NCI-H146 treated with DMSO at 0.1 percent for 48 hours (cell line): Measurements from ENCODE around the gene TSEN54.

ENCODE experiments used
- DNase-seq: peaks from one replicate; lab custom pipeline; 2025; ENCODE audit not compliant: unreplicated experiment; lab: John Stamatoyannopoulos, UW

The TSEN54 gene

GRCh38 chr17:75488693-75489510 is 27.4 kb upstream of the TSEN54 start:
- no peak for DNase-seq

DNA sequence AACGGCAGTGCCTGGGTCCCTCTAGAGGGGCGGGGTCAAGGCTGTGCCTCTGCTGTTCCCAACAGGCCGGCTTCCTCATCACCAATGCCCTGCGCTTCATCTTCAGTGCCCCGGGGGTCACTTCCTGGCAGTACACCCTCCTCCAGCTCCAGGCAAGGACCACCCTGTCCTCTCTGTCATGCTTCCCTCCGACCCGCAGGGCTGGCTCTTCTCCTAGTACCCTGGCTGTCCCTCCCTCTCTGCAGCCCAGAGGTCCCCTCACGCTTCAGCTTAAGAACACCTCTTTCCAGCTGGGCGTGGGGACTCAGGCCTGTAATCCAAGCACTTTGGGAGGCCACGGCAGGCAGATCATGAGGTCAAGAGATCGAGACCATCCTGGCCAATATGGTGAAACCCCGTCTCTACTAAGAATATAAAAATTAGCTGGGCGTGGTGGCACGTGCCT is 26.8 kb upstream of the TSEN54 start:
- DNase-seq: no peak

GRCh38 chr17:75490173-75490743 is 26.1 kb upstream of the TSEN54 start:
- DNase-seq: no peak

DNA sequence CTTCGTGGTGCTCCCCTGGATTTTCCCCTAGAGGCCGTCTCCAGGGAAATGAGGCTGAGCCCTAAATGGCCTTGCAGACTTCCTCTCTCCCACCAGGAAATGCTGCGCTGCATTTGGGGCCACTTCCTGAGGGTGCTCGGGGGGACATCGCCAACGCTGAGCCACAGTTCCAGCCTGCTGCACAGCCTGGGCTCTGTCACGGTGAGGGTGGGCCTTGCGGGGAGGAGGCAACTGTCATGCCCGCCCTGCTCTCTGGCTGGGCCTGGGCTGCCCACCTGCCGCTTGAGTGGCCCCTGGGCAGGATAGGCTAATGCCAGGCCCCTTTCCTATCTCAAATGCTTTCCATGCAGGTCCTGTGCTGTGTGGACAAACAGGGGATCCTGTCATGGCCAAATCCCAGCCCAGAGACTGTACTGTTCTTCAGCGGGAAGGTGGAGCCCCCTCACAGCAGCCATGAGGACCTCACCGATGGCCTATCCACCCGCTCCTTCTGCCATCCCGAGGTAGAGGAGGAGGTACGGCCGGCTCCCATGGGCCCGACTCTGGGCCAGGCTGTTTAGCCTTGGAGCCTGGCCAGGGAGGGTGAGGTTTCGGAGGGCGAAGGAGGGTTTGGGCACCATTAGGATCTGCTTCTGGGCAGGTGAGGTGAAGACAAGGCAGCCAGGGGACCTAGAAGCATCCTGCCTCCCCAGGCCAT is 25.2 kb upstream of the TSEN54 start:
- DNase-seq: no peak

- DNase-seq: no peak
These were observed 24.6 kb upstream of the TSEN54 start for GRCh38 chr17:75491680-75492079.

- no peak for DNase-seq
These were observed 23.7 kb upstream of the TSEN54 start for GRCh38 chr17:75492555-75493168.

DNA sequence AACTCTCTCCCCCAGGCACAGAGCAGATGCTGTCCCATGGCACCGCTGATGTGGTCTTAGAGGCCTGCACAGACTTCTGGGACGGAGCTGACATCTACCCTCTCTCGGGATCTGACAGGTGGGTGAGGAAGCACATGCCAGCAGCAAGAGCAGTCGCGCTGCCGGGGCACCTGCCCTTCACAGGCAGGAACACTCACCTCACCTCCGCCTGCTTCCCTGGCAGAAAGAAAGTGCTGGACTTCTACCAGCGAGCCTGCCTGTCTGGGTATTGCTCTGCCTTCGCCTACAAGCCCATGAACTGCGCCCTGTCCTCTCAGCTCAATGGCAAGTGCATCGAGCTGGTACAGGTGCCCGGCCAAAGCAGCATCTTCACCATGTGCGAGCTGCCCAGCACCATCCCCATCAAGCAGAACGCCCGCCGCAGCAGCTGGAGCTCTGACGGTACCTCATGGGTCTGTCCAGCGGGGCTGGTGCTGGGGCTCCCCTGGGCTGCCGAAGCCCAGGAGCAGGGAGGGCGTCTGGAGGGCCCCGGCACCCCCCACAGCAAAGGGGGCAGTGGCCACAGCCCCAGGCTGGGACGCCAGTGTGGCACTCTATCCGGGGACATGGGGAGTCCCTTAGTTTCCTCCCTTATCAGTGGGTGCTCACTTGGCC is 22.7 kb upstream of the TSEN54 start:
- DNase-seq: no peak

DNA sequence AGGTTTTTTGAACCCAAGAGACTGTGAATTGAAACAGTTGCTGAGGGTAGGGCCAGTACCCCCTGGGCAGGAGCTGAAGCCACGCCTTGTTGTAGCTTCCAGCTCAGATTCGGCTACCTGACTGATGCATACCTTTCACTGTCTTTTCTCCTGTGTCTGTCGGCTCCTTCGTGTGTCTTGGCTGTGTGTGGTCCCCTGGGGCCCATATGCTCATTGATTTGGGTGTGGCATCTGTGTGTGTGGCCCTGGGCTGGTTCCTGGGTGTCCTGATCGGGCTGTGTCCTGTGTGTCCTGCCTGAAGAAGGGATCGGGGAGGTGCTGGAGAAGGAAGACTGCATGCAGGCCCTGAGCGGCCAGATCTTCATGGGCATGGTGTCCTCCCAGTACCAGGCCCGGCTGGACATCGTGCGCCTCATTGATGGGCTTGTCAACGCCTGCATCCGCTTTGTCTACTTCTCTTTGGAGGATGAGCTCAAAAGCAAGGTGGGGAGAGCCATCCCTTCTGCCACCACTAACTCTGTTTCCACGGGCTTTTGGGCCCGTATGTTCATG is 21.9 kb upstream of the TSEN54 start:
- no peak for DNase-seq

DNA sequence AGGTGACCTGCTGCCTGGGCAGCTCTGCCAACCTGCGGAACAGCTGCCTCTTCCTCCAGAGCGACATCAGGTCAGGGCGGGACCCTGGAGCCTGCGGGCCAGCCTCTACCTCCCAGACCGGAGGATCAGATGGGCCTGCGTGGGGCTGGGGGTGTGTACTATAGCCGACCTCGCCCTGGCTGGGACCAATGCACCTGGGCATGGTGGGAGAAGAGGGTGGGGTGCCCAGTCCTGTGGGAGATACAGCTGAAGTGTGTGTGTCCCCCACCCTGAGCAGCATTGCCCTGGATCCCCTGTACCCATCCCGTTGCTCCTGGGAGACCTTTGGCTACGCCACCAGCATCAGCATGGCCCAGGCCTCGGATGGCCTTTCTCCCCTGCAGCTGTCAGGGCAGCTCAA is 20.3 kb upstream of the TSEN54 start:
- DNase-seq: no peak

DNA sequence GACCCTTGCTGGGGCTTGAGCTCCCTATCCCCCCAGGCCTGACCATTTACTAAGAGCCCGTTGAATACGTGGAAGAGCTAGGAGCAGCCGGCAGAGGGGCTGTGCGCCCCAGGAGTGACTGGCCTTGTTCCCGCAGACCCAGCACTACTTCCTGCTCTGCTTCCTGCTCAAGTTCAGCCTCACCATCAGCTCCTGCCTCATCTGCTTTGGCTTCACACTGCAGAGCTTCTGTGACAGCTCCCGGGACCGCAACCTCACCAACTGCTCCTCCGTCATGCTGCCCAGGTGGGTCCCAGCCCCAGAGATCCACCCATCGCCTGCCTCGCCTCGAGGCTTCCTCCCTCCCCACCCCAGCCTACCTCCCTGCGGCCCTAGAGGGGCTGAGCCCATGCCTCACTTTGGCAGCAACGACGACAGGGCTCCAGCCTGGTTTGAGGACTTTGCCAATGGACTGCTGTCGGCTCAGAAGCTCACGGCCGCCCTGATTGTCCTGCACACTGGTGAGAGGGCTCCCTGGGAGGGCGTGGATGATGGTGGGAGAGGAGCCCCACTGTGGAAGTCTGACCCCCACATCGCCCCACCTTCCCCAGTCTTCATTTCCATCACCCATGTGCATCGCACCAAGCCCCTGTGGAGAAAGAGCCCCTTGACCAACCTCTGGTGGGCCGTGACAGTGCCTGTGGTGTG is 18.1 kb upstream of the TSEN54 start:
- no peak for DNase-seq

GRCh38 chr17:75498726-75499213 is 17.6 kb upstream of the TSEN54 start:
- no peak for DNase-seq

DNA sequence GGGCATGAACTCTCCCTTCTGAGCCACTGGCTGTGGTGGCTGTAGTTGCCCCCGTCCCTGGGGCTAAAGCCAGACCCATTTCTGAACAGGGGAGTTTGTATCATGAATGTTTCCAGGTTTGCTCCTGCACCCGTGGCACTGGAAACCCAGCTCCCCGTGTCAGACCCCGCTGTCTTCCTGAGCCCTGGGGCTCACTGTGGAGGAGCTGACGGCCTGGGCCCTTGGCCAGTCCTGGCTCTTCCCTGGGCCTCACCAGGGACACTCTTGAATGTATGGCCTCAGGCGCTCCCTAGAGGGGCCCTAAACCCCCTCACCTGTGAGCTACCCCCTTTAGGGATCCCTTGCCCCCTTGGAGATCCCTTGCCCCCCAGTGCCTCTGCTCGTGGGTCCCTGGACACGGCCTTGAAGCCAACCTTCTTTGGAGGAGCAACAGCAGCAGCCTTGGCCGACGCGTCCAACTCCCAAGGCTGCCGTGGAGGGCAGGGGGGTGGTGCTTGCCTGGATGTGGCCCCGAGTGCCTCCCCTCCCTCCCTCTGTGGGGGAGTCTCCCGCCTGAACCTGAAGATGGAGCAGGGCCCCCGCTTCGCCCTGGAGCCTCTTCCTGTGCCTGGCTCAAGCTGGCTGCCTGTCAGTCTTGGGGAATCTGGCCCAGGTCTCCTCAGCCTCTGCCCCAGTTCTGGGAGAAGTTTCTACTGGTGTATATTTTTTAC is 16.9 kb upstream of the TSEN54 start:
- no peak for DNase-seq

GRCh38 chr17:75500419-75501216 is 15.7 kb upstream of the TSEN54 start:
- DNase-seq: no peak

DNA sequence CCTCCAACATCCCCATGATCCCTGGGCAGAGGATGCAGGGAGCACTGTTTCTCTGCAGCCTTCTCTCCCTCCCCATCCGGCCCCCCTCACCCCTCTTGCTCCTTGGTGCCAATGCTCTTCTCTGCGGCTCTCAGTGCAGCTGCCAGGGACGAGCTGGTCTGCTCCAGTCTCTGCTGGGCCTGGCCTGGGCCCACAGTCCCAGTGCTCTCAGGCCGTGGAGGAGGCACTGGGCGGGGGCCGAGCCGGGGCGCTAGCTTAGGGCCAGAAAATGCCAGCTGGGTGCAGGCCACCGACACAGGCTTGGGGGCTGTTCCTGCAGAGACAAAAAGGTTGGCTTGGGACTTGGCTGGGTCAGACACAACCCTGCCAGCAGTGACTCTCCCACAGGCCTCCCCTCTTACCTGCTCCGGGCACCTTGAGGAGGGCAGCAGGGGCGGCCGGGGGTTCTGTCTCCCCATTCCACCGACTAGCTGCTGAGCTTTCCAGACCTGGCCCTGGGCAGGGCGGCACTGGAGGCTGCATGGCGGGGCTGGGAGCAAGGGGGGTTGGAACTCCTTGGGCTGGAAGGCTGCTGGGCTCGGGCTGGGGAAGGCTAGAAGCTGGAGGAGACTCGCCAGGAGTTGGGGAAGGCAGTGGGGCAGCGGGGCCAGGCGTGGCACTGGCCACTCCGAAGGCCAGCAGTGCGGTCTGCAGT is 14.8 kb upstream of the TSEN54 start:
- no peak for DNase-seq

DNA sequence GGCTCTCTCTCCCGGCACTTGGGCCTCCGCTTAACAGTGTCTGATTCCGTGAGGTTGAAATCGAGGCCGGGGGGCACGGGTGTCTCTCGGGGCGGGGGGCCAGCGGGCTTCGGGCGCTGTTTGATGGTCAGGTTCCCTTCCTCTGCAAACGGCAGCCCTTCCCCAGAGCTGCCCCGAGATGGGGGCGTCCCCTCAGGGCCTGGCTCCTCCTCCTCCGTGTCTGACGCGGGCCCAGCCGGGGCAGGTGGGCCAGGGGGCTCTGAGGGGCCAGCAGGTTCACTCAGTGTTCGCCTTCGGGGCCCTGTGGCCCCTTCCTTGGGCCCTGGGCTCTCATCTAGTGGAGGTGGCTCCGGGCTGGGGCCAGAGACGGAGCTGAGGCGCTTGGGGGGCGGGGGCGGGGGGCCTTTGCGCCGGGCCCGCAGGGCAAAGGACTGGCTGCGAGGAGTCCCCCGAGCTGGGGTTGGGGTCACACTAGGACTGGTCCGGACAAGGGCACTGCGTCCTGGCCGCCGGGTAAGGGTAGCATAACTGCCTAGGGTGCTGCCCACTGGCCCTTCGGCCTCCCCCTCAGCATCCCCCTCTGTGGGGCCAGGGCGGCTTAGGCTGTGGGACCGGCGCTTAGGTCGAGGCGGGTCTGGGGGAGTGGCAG is 14.1 kb upstream of the TSEN54 start:
- no peak for DNase-seq

- no peak for DNase-seq
These were observed 13.5 kb upstream of the TSEN54 start for GRCh38 chr17:75502721-75503329.

GRCh38 chr17:75503337-75503950 is 12.9 kb upstream of the TSEN54 start:
- DNase-seq: no peak
